Duodenal mucosa (tissue), 2 donors: ENCODE results near the gene SEC24D.

Experiments
- H3K27ac ChIP-seq: one replicate; pipeline ENCODE4 v1.7.0; 2013; ENCODE audit warnings: low read depth, low read length
- H3K27me3 ChIP-seq, 2 donors: one replicate each; pipeline ENCODE4 v1.7.0; 2013; ENCODE audit warnings: low read length in 2 of 2, control low read depth in 1 of 2; ENCODE audit not compliant: insufficient read depth in 2 of 2, control insufficient read depth in 1 of 2
- H3K36me3 ChIP-seq, 2 donors: one replicate each; pipeline ENCODE4 v1.7.0; 2013; ENCODE audit warnings: low read length in 2 of 2, control low read depth in 1 of 2; ENCODE audit not compliant: insufficient read depth in 2 of 2, control insufficient read depth in 1 of 2
- H3K4me1 ChIP-seq, 2 donors: one replicate each; pipeline ENCODE4 v1.7.0; 2013; ENCODE audit warnings: low read length in 2 of 2, control low read depth in 1 of 2; ENCODE audit not compliant: insufficient read depth in 2 of 2, control insufficient read depth in 1 of 2
- H3K4me3 ChIP-seq, 2 donors: one replicate each; pipeline ENCODE4 v1.7.0; 2013; ENCODE audit warnings: low read length in 2 of 2, low read depth in 1 of 2
- H3K9ac ChIP-seq, 2 donors: one replicate each; pipeline ENCODE4 v1.7.0; 2013; ENCODE audit warnings: low read length in 2 of 2, low read depth in 1 of 2
- H3K9me3 ChIP-seq, 2 donors: one replicate each; pipeline ENCODE4 v1.7.0; 2013; ENCODE audit warnings: low read length in 2 of 2, control low read depth in 1 of 2; ENCODE audit not compliant: control insufficient read depth in 1 of 2

Gene SEC24D

DNA sequence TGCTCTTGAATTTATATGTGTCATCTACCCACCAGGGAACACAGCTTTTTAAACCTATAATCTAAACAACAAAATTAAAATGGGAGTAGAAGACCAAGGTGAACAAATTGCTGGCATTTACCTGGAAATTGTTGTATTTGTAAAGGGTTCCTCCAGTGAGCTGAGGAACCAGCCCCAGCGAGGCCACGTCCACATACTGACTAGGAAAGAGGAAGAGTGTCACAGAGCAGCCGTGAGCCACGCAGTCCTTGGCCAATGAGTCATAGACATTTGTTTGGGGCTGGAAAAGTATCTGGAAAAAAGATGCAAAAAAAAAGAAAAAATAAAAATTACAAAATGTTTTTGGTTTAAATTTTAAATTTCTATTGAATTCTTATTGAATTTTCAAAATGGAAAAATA, 92.1 kb downstream of the SEC24D start:
- H3K9me3 ChIP-seq = no peaks in the 10 kb centered on the region
- H3K9ac ChIP-seq = no peak overlapping the region
- H3K4me3 ChIP-seq = no peak overlapping the region
- no peaks in the 10 kb centered on the region for H3K27me3 ChIP-seq
- H3K27ac ChIP-seq = no peak overlapping the region
- H3K4me1 ChIP-seq = no peaks in the 10 kb centered on the region
- H3K36me3 ChIP-seq = peaks cover 29 to 68% of the 10 kb centered on the region in 2 donors

DNA sequence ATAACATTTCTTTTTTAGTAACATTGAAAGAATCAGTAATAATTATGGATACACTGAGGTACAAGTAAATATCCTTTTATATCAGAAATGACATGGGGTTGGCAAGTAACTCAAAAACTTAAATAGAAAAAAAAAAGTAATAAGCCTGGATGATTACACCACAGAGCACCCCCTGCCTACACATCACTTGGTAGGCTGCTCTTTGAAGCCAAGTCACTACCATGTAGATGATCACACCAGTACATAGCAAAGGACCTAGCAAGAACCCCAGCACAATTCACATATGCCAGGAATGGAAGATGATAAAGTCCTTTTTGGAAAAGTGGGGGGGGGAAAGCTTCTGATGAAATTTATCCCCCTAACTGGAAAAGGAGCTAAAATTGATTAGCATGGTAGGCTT, 93.9 kb downstream of the SEC24D start:
- Histone ChIP-seq H3K4me1 (no peaks in the 10 kb centered on the region), H3K27me3 (no peaks in the 10 kb centered on the region), H3K27ac (no peak overlapping the region), H3K36me3 (peaks cover 38 to 80% of the 10 kb centered on the region in 2 donors), H3K9ac (no peak overlapping the region), H3K4me3 (no peak overlapping the region), H3K9me3 (no peaks in the 10 kb centered on the region)

DNA sequence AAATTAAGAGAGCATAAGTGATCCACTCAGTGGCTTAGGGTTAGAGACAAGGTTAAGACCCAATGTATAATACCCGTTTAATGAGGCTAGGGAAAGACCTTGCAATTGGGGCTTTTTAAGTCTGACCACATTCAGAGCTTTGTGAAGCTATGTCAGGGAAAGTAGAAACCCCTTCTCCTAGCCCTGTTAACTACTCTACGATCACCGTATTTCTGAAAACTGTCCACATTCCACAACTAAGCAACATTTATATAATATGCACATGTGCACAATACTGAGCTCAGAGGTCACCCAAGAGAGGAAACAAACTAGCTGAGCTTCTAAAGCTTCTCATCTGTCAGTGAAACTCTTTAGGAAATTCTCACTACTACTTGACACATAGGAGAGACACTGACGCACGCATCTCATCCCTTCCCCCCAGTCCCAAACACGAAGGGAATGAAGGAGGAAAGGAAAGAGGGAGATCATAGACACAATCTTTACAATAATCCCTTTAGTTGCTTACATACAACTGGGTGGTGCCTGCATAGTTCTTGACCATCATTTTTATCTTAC, 94.5 kb downstream of the SEC24D start:
- H3K27me3 ChIP-seq = no peaks in the 10 kb centered on the region
- no peak overlapping the region for H3K9ac ChIP-seq
- no peaks in the 10 kb centered on the region for H3K4me1 ChIP-seq
- no peak overlapping the region for H3K4me3 ChIP-seq
- H3K27ac ChIP-seq = no peak overlapping the region
- H3K36me3 ChIP-seq = peaks cover 42 to 82% of the 10 kb centered on the region in 2 donors
- H3K9me3 ChIP-seq = no peaks in the 10 kb centered on the region

DNA sequence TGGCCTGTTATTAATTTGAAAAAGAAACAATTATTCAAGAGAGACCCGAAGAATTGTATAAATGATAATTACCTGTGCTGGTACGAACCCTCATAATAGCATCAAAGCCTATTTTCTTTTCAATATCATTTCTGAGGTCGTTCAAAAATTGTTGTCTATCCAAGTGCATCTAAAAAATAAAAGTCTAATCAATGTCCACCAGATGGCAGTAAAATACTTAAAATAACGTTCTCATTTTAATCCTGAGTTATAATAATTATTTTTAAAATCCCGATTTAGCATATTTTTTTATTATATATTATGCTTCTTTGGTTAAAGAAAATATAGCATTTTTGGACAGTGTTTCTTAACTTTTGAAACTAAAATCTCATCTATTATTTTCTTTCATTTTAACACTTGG, 95.1 kb downstream of the SEC24D start:
- Histone ChIP-seq H3K27ac (no peak overlapping the region), H3K4me1 (no peaks in the 10 kb centered on the region), H3K36me3 (peaks cover 45 to 84% of the 10 kb centered on the region in 2 donors), H3K4me3 (no peak overlapping the region), H3K9me3 (no peaks in the 10 kb centered on the region), H3K9ac (no peak overlapping the region), H3K27me3 (no peaks in the 10 kb centered on the region)

DNA sequence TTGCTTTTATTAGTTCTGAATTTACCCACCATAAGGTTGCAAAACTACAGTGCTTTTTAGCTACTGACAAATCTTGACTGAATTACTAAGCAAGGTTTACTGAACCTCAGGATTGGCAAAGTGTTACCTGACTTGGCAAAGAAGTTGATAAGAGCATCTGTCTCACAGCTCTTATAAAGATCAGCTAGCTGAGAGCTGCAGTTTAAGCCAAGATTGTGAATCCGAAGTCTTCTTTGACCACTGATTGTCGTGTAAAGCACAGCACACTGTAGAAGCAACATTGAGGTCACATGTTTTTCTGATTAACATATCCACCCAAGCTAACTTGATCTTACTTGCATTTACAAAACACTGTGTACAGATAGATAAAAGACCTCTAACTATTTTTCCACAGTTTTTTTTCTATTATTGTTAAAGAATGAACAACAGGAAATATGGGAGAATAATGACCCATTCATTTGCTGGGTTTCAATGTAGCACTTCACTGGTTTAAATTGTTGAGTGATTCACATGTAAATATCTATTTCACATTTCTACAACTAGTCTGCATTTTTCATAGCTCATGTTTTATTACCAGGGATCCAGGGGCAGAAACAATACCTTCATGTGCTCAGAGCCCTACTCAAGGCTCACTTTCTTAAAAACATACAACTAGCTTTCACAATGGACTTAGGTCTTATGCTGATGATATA, 96.8 kb downstream of the SEC24D start:
- H3K4me1 ChIP-seq = no peaks in the 10 kb centered on the region
- no peaks in the 10 kb centered on the region for H3K9me3 ChIP-seq
- no peak overlapping the region for H3K9ac ChIP-seq
- H3K27me3 ChIP-seq = no peaks in the 10 kb centered on the region
- H3K4me3 ChIP-seq = no peak overlapping the region
- H3K36me3 ChIP-seq = peaks cover 50 to 76% of the 10 kb centered on the region in 2 donors
- H3K27ac ChIP-seq = no peak overlapping the region

DNA sequence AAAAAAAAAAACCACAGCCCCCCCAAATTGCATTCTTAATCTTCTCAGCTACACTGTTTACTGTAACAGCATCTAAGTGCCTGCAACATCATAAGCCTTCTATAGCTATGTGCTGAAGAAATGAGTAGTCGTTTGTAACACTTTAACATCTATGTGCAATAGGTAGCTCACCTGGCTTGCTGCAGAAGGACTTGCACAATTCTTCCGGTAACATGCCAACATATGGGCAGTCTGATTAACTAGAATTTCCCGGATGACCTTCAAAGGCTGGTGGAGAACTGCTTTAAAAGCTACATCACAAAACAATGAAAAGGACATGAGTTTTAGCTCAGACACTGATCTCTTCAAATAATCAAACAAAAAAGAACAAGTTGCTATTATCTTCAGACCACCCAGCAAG, 97.8 kb downstream of the SEC24D start:
- Histone ChIP-seq H3K4me3 (no peak overlapping the region), H3K36me3 (peaks cover 45 to 72% of the 10 kb centered on the region in 2 donors), H3K4me1 (no peaks in the 10 kb centered on the region), H3K9me3 (no peaks in the 10 kb centered on the region), H3K27ac (no peak overlapping the region), H3K9ac (no peak overlapping the region), H3K27me3 (no peaks in the 10 kb centered on the region)

DNA sequence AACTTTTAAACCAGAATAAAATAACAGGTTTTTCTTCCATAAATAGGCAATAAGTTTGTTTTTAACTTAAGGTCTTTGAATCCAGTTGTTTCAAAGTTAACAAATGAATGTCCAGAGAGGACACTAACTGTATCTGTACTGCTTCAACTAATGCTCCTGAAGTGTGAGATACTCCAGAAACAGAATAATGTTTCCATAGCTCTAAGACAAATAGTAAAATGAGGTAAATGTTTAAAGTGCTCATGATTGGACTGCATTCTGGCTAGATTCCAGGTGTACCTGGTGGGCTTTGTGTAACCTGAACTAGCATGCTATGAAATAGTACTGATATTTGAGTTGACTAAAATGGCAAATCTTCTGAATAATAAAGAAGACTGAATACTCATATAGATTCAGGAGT, 99.0 kb downstream of the SEC24D start:
- Histone ChIP-seq H3K4me1 (no peaks in the 10 kb centered on the region), H3K27ac (no peak overlapping the region), H3K27me3 (no peaks in the 10 kb centered on the region), H3K36me3 (peaks cover 53 to 77% of the 10 kb centered on the region in 2 donors), H3K9ac (no peak overlapping the region), H3K9me3 (no peaks in the 10 kb centered on the region), H3K4me3 (no peak overlapping the region)

DNA sequence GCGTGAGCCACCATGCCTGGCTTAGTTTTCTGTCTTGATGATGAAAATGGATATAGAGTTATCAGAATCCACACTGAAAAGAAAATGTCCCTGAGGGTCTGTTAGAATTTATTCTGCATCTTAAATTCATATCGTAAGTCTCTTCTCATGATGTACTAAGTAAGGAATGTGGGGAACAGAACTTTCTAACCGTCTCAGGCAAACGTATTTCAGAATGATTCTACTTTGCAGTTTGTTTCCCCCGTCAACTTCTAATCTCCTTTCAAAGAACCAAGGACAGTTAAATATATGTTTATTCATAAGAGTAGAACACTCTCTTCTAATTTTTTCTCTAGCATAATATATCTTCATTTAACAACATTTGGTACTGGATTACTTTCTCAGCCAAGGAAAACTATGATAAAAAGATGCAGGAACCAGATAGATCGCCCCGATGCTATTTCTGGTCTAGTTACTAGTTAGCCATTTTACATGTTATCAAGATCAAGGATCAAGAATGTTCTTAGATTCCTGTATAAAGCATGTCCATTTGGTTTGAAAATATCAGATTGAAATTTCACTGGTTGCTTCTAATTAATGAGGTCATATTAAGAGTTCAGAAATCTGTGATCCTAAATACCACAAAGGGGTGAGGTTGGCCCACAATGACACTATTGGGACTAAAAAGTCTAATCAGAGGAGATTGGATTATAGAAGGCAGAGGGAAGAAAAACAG, 101.3 kb downstream of the SEC24D start:
- Histone ChIP-seq H3K4me3 (no peak overlapping the region), H3K36me3 (peaks cover 52 to 81% of the 10 kb centered on the region in 2 donors), H3K4me1 (no peaks in the 10 kb centered on the region), H3K9me3 (no peaks in the 10 kb centered on the region), H3K27me3 (no peaks in the 10 kb centered on the region), H3K9ac (no peak overlapping the region), H3K27ac (no peak overlapping the region)

DNA sequence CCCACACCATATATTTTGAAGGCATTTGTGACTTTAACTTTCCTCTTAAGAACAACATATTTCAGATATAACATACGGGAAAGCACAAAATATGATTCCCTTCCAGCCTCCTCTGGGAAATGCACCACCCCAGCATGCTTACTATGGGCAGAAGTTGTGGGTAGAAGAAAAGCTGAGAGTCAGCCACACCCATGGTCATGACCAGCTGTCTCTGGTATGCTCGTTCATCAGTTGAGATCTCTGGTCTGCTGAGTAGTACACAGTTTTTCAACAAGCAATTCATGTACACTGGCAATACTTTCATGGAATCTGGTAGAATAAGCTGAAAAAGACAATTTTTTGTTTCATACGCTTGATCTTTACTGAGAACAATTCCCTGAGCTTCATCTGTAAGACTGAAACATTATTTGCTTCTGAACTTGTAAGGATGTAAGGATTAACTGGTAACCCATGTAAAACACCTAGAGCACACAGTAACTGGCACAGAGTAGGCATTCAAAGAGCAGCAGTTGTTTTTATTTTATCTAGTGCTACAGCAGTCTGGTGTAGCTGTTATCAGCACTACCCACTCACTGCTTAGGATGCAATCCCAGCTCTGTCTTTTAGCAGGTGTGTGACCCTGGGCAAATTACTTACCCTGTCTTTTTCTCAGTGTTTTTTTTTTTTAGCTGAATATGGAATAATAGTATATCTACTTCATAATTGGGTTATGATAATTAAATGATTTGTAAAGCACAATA, 103.2 kb downstream of the SEC24D start:
- no peaks in the 10 kb centered on the region for H3K9me3 ChIP-seq
- H3K27me3 ChIP-seq = no peaks in the 10 kb centered on the region
- no peaks in the 10 kb centered on the region for H3K4me1 ChIP-seq
- peaks cover 44 to 81% of the 10 kb centered on the region in 2 donors for H3K36me3 ChIP-seq
- H3K4me3 ChIP-seq = no peak overlapping the region
- H3K27ac ChIP-seq = no peak overlapping the region
- H3K9ac ChIP-seq = no peak overlapping the region

DNA sequence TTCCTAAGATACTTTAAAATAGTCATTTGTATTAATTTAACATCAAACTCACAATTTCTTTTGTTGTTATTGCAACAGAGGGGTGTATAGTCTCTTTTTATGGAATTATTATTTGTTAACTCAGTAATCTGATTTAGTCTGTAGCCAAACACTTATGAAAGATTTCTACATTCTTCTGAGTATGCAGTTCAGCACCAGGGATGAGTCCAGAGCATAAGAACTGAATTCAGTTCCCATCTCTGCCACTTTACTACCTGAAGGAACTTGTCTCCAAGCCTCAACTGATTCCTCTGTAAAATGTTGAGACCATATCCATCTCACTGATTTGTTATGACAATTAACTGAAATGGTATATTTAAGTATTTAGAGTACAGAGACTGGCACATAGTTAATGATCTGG, 105.2 kb downstream of the SEC24D start:
- Histone ChIP-seq H3K9ac (no peak overlapping the region), H3K4me3 (no peak overlapping the region), H3K4me1 (no peaks in the 10 kb centered on the region), H3K9me3 (no peaks in the 10 kb centered on the region), H3K27me3 (no peaks in the 10 kb centered on the region), H3K36me3 (peaks cover 55 to 83% of the 10 kb centered on the region in 2 donors), H3K27ac (no peak overlapping the region)
